ENCODE data around the gene TPCN1. TPM values are rescaled to one million over a fixed set of nuclear protein-coding genes. Genes with fewer than 3 reads are reported as not detected.
A peak's percentile ranks its signal among the peaks of the same experiment; 100 is the strongest.

The TPCN1 gene
- total RNA-seq, 4 donors from 2014 or later, result 66.7 to 199 (median 112) TPM

GRCh38 chr12:113261847-113262470, 40.7 kb downstream of the TPCN1 start:
- H3K9me3 ChIP-seq, result no peaks in the 10 kb centered on the region
- no peak overlapping the region for H3K4me3 ChIP-seq
- TF ChIP-seq CTCF (IDR thresholded peaks at IDR 0.05) (no peak), POLR2A (IDR thresholded peaks at IDR 0.05) (no peak)
- peaks cover 0 to 23% (median 2%) of the 10 kb centered on the region in 4 donors for H3K4me1 ChIP-seq
- no peaks in the 10 kb centered on the region for H3K27me3 ChIP-seq
- peak overlapping the region in 3 of 4 donors; percentile 0 to 52 (median 15) for H3K27ac ChIP-seq
- H3K36me3 ChIP-seq, result peaks cover 0 to 25% (median 0%) of the 10 kb centered on the region in 3 donors
- DNase-seq, result no peak

- Histone ChIP-seq H3K36me3 (peaks cover 0 to 28% (median 0%) of the 10 kb centered on the region in 3 donors), H3K9me3 (no peaks in the 10 kb centered on the region), H3K4me1 (peaks cover 0 to 23% (median 2%) of the 10 kb centered on the region in 4 donors), H3K4me3 (no peak overlapping the region), H3K27ac (peak overlapping the region in 2 of 4 donors; percentile 35 to 52), H3K27me3 (no peaks in the 10 kb centered on the region)
- no peak for DNase-seq
- TF ChIP-seq CTCF (IDR thresholded peaks at IDR 0.05), result no peak
Observed at GRCh38 chr12:113262710-113263109, 41.4 kb downstream of the TPCN1 start.

- no peaks in the 10 kb centered on the region for H3K27me3 ChIP-seq
- peaks cover 0 to 26% (median 2%) of the 10 kb centered on the region in 4 donors for H3K4me1 ChIP-seq
- no peak for TF ChIP-seq CTCF (IDR thresholded peaks at IDR 0.05)
- no peak for TF ChIP-seq POLR2A (IDR thresholded peaks at IDR 0.05)
- peak in 2 of 3 donors; percentile 57 to 60 for DNase-seq
- no peak overlapping the region for H3K27ac ChIP-seq
- H3K4me3 ChIP-seq, result no peak overlapping the region
- no peaks in the 10 kb centered on the region for H3K9me3 ChIP-seq
- H3K36me3 ChIP-seq, result peaks cover 0 to 36% (median 0%) of the 10 kb centered on the region in 3 donors
Observed at GRCh38 chr12:113263431-113263963, 42.2 kb downstream of the TPCN1 start.

- Histone ChIP-seq H3K9me3 (no peaks in the 10 kb centered on the region), H3K36me3 (peaks cover 0 to 59% (median 0%) of the 10 kb centered on the region in 3 donors), H3K27ac (no peak overlapping the region), H3K4me3 (no peak overlapping the region), H3K4me1 (peaks cover 0 to 3% (median 0%) of the 10 kb centered on the region in 4 donors), H3K27me3 (no peaks in the 10 kb centered on the region)
- peak in 1 of 3 donors; percentile 39 for DNase-seq
- TF ChIP-seq CTCF (IDR thresholded peaks at IDR 0.05) (no peak), POLR2A (IDR thresholded peaks at IDR 0.05) (no peak)
Observed at GRCh38 chr12:113266106-113266895, 45.0 kb downstream of the TPCN1 start.

GRCh38 chr12:113267621-113268020, 46.4 kb downstream of the TPCN1 start:
- Histone ChIP-seq H3K4me3 (no peak overlapping the region), H3K27me3 (no peaks in the 10 kb centered on the region), H3K4me1 (peaks cover 0 to 7% (median 0%) of the 10 kb centered on the region in 4 donors), H3K36me3 (peaks cover 0 to 71% (median 0%) of the 10 kb centered on the region in 3 donors), H3K9me3 (no peaks in the 10 kb centered on the region), H3K27ac (peak overlapping the region in 1 of 4 donors; percentile 61)
- no peak for TF ChIP-seq POLR2A (IDR thresholded peaks at IDR 0.05)
- TF ChIP-seq CTCF (IDR thresholded peaks at IDR 0.05), result no peak
- DNase-seq, result peak in 2 of 3 donors; percentile 71 to 75

All from Peyer's patch (tissue), 4 donors.